GM19395 (cell line): Measurements from ENCODE around the gene LRPAP1.
"Not testable (repeated sequence)": the region's sequence is repeated elsewhere in the genome, so short reads cannot be mapped to it uniquely, and the experiment has no call there.

Experiments used
- ATAC-seq: cut with Tn5 transposase; IDR thresholded peaks from one replicate; pipeline ENCODE4 v1.9.1; 2021; ENCODE audit warnings: mild to moderate bottlenecking, moderate library complexity; ENCODE audit not compliant: unreplicated experiment

Gene LRPAP1

GRCh38 chr4:3520276-3520675 lies 11.9 kb downstream of the LRPAP1 start:
- ATAC-seq, result no peak

GRCh38 chr4:3519468-3520264 lies 12.6 kb downstream of the LRPAP1 start:
- no peak for ATAC-seq

- ATAC-seq, result no peak
Observed at GRCh38 chr4:3518941-3519340, 13.3 kb downstream of the LRPAP1 start.

GRCh38 chr4:3518511-3518880 lies 13.7 kb downstream of the LRPAP1 start:
- ATAC-seq, result no peak

DNA sequence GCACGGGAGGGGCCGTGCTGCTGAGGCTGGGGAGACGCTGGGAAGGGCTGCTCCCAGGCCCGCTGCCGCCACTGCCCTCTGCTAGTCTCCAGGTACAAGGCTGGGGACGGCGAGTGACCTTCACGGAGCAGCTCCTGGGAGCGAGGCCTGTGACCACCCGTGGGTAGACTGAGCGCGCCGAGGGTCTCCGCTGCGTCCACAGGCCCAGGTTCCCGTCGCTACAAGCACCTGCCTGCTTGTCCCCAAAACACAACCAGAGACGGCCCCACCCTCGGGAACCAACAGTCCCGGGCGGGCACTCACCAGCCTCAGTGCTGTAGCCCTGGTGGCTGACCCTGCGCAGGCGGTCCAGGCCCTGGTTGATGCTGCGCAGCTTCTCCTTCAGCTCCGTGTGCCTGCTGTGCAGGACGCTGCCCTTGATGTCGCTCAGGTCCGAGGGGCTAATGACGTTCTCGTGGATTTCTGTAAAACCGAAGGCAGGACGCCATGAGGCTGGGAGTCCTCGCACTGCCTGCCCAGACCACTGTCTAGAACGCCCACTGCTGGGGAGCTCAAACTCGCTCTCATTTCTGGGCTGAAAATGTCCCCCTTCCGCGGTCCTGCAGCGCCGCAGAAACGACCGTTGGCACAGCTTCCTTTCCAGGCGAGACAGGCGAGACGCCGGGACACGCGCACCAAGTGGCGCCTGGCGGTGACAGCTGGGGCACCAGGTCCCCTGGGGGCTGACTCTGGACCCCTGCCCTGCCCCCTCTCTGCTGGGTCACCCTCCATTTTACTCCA lies 14.3 kb downstream of the LRPAP1 start:
- no peak for ATAC-seq

GRCh38 chr4:3516836-3517730 lies 15.1 kb downstream of the LRPAP1 start:
- no peak for ATAC-seq

GRCh38 chr4:3516061-3516835 lies 16.0 kb downstream of the LRPAP1 start:
- no peak for ATAC-seq

DNA sequence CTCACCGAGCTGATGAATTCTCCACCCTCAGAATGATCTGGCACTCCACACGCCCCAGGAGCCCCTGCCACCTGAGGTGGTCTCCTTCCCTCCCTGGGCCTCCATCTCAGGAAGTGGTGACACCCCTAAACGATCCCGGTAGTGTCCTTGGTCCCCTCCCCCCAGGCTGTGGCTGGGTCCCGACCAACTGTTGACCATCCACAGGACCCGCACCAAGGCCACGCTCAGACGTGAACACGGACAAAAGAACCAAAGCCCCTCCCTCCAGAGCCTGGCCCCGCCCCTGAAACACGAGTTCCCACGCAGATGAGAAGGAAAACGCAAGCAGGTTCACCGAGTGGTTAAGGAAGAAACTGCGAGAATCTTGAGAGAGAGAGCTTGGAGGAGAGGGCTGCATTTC lies 16.6 kb downstream of the LRPAP1 start:
- no peak for ATAC-seq

DNA sequence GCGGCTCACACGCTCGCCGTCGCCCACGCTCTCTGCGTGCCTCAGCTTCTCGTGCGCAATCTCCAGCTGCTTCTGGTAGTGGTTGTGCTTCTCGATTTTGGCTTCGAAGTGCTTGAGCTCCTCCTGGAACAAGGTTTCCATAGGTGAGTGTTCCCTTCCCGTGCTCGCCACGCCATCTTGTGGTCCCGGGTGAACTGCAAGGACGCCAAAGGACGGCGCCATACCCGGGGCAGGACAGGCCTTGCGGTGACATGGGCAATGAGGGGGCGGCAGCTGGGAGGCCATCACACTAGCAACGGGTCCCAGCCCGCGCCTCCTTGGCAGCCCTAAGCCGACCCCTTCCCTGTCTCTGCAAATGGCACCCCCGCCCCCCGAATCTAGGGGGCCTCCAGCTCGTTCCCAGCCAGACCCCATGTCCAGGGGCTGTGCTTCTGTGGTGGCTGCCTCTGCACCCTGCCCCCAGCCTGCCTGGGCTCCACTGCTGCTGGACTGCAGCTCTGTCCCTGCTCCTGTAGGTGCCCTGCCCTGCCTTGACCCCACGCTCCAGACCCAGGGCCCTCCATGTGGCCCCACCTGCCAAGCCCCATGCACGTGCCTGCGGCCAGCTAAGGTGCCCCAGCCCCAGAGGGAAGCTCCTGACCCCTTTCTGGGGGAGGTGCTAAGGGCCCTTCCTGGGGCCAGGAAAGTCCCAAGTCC lies 17.3 kb downstream of the LRPAP1 start:
- ATAC-seq, result no peak

DNA sequence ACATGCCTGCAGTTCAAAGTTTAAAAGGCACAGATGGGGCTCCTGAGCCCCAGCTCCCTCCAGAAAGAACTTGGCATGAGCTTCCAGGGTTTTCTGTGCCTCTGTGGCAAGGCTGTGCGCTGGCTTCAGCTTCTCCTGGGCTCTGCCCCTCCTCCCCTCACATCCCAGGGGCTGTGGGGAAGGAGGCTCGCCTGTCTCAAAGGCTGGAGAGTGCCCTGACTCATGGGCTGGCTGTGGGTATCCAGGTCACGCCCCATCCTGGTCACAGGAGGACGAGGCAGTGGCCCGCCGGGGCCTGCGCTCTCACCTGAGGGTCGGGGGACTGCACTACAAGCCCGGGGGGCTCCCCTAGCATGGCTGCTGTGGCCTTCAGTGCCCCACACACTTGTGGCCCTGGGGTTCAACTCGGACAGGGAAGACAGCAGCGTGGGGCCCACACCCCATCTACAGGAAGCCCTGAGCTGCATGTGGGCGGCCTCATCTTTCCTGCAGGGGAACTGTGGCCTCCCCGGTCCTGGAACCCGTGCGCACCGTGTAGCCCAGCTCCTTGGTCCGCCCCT lies 17.9 kb downstream of the LRPAP1 start:
- ATAC-seq, result no peak

DNA sequence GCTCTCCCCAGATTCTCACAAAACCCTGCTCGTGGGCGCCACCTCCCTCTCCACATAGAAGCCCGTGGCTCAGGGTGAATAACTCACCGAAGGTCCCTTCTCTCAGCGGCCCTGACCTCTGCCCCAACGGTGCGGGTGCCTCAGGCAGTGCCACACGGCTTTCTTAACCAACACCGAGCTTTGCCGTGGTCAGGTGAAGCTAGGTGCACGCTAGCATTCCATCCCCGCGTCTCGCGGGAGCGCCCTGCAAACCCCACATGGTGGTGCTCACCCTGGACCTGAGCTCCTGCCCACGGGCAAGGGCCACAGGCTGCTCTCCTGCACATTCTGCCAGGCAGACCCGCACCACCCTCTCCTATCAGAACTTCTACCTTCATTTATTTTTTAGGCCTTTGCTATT lies 18.4 kb downstream of the LRPAP1 start:
- no peak for ATAC-seq

- no peak for ATAC-seq
Observed at GRCh38 chr4:3512719-3513118, 19.5 kb downstream of the LRPAP1 start.

GRCh38 chr4:3512279-3512678 lies 19.9 kb downstream of the LRPAP1 start:
- no peak for ATAC-seq

DNA sequence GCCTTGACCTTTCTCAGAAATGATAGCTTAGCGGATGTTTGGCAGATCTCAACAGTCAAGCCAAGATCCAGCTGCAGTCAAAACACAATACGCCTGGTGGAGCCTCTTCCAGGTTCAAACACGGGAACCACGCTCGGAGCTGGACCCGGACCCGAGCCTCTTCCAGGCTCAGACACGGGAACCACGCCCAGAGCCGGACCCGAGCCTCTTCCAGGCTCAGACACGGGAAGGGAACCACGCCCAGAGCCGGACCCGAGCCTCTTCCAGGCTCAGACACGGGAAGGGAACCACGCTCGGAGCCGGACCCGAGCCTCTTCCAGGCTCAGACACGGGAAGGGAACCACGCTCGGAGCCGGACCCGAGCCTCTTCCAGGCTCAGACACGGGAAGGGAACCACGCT lies 20.6 kb downstream of the LRPAP1 start:
- not testable (repeated sequence) for ATAC-seq

GRCh38 chr4:3511187-3511586 lies 21.0 kb downstream of the LRPAP1 start:
- ATAC-seq, result no peak

DNA sequence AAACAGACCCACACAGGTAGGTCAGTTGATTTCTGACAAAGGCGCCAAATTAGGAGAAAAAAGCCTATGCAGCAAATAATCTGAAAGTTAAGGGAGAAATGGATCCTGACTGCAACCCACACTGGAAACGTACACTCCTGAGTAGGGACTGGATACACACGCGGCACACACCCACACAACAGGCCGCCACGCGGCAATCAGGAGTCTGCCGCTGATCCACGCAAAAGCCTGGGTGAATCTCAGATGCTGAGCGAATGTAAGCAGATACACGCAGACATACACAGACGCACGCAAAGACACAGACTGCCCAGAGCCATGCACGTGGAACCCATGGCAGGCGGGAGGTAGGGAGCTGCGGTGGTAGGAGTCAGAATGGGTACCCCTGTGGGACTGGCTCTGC lies 21.7 kb downstream of the LRPAP1 start:
- no peak for ATAC-seq

- ATAC-seq, result no peak
Observed at GRCh38 chr4:3508542-3508941, 23.7 kb downstream of the LRPAP1 start.

- ATAC-seq, result no peak
Observed at GRCh38 chr4:3505231-3505630, 27.0 kb downstream of the LRPAP1 start.
